Activated CD4-positive, alpha-beta T cell treated with anti-CD3 and anti-CD28 coated beads, Interleukin-2, amount 50 U/mL, for 1 hour (primary cell): ENCODE data around the gene REEP1.
"Not testable (repeated sequence)": the region's sequence is repeated elsewhere in the genome, so short reads cannot be mapped to it uniquely, and the experiment has no call there.

Experiments
- DNase-seq: peaks from one replicate; pipeline ENCODE4 v3.0.0-alpha.2; 2020

REEP1 gene

DNA sequence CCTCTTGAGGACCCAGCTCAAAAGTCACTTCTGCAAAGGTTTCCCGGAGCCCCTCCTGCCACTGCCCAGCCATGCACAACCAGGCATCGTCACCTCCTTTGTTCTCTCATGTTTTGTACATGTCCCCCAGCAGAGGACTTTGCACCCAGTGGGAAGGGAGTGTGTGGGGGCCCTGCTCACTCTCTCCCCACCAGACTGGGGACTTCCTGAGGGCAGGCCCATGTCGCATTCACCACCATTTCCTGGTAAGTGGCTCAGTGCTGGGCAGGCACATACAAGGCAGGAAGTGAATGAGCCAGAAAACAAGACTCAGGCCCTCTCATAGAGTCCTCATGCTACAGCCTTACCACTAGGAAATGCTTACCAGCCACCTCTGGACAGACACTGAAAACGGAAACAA is 119.3 kb downstream of the REEP1 start:
- DNase-seq, result no peak

DNA sequence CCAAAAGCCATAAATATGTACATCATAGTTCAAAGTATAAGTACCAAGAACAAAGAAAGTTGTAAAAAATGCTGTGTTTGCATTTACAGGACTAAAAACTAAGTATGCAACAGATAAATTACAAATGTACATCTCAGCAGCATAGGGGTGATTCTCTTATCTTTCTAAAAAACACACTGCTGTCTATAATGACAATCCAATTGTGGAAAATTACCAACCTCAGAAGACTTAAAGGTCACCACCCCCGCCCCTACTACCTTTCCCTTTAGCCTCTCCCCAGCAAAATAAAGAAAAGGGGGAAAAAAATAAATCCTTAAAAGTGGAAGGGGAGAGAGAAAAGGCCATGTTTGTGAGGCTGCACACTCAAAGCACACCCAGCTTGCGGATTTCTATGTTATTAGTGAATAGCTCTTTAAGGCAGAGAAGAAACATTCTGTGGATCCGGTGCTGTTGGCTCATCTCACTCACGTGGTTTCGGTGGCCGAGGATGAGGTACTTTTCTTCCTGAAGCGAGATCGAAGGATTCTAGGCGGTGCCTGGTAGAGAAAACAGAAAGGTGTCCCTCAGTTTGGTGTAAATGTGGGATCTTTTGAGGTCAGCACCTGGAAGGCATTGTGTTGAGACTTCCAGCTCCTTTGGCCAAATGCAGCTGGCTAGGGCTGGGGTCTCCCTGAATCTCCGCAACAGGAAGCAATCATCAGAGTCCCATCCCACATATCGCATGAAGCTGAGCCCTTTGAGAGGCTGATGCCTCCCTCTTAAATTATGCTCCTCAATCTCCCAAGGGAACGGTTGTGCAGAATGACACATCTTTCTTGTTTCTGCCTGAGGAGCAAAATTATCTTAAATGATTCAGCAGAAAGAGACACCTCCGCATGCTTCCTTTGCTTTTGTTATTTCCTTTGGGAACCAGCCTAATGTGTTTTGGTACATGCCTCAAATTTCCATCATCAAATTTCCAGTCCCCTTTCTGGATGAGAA is 120.6 kb downstream of the REEP1 start:
- DNase-seq, result no peak

DNA sequence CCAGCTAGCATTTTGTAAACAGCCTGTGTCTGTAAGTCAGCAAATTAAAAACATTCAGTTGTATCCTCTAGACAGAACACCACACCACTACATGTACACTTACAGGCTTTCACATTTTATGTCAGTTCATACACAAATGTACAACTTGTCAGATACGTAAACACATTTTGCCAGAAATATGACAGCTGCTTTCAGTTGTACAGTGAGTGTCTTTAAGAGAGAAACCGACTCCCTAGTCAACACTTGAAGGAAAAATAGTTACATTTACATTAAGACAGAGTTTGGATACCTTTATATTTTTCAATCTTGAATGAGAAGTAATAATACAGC is 123.0 kb downstream of the REEP1 start:
- DNase-seq, result no peak

DNA sequence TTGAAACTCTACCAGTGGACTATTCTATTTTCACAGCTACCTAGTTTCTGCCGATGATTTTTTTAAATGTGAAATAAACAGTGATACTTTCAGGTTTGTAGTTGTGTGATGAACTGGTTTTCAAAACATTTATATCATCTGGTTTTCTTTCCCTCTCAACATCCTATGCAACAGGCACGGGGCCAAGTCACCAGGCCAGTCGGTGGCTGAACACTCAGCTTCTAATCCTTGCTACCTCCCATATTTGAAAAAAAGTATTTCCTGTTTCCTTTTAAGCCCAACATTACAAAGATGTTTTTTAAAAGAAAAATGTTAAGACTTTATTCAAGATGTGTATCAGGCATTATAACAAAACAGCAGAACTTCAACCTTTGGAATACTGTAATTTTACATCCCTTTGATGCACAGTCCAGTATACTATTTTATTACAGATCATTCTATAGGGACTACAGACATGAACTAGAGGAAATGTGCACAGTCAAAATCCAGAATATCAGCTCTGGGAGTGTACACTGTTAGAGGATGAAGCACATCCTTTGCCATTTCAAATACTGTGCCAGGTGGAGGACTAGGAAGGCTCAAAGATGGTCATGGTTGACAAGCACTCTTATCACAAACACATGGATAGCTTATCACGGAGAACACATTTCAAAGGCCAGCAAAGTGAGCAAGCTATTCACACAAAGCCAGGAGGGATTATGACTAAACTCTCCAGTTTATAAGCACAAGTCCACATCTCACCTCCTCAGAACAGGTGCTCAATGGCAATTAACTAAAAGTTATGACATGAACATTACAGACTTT is 123.5 kb downstream of the REEP1 start:
- DNase-seq, result no peak

DNA sequence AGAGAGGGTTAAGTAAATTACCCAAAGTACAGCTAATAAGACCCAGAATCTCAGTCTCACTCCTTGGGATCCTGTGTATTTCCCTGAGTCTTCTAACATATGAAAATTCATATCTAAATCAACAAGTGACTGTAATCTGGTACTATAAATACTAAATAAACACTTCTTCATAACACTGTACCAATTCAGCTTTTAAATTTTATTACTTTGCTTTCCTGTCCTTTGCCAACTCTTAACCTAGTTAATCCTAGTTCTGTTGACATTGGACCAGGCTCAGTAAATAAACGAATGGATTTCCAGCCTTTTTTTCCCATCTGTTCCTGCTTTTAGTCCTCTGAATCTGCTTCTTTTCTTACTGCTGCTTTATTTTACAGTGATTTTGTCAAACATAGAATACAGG is 124.4 kb downstream of the REEP1 start:
- DNase-seq, result no peak

DNA sequence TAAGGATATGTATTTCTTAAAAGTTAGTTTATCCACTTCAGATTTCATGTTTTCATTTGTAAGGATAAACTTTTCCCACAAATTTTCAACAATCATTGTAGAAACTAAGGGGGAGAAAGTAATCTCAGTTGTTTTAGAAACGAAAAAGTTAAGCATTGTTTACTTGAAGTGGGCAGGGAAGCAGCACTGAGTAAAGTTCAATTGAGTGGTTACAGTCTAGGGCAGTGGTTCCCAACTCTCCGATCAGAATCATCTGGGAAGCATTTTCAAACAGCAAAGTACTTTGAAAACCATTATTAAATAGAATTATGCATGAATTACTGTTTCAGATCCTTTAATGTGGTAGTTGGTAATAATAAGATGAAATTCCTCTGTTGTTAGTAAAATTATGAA is 125.6 kb downstream of the REEP1 start:
- DNase-seq, result no peak

DNA sequence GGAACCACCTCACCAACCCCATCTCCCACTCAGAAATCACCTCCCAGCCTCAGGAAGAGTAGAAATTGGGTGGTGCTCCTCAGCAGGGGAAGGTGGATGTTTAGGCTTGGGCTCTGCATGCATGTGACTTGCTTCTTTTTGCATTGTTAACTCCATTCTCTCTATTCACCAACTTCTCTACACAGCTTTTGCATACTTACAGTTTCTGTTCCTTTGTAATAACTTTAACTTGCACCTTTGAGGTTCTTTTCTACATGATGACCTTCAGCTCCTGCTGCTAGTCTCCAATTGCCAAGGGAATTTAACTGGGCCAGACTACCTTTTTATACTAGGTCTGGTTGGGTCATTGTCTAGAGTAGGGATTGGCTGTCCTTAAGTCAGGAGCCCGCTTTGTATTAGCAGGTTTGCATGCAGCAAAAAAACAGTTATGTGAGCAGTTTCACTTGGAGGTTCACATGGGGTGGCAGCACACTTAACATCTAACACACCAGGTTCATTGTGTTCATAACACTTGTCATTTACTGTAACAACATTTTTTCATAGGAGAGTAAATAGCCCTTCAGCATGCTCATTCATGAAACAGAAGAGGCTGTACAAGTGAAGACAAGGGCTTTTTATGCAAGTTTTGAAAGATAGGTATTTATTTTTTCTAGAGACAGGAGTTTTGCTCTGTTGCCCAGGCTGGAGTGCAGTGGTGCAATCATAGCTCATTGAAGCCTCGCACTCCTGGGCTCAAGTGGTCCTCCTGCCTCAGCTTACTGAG is 126.2 kb downstream of the REEP1 start:
- no peak for DNase-seq

DNA sequence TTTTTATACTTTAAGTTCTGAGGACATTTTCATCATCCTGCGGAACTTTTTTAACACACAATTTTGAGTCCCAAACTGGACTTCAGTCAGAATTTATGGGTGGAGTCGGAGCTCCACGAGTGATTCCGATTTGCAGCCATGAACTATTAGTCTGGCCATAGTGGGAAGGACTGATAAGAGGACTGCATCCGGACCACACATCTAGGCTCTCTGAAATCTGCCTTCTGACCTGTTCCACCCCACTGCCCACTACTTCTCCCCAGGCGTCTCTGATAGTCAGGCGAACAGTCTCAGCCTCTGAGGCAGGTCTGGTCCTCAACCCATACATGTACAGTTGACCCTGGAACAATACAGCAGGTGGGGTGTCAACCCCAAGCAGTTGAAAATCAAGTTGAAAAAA is 133.0 kb downstream of the REEP1 start:
- DNase-seq, result no peak

DNA sequence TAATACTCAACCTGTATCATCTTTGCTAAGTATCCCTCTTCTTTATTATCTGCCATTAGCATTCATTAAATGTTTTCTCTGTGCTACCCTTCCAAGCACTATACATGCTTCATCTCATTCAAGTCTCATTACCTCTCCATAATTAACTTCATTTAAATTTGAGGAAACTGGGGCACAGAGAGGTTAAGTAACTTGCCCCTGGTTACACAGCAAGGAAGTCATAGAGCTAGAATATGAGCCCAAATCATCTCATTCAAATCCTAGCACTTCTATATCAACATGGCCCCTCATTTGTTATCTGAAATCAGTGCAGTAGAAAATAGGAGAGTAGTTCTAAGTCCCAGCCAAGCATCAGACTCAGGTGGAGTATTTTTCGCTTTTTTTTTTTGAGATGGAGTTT is 133.8 kb downstream of the REEP1 start:
- DNase-seq, result no peak

DNA sequence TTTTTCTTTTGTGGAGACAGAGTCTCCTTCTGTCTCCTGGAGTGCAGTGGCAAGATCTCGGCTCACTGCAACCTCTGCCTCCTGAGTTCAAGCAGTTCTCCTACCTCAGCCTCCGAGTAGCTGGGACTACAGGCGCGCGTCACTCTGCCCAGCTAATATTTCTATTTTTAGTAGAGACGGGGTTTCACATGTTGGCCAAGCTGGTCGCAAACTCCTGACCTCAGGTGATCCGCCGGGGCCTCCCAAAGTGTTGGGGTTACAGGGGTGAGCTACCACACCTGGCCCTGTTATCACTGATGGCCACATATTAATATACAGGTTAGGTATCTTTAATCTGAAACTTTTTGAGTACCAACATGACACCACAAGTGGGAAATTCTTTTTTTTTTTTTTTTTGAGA is 134.7 kb downstream of the REEP1 start:
- DNase-seq, result no peak

DNA sequence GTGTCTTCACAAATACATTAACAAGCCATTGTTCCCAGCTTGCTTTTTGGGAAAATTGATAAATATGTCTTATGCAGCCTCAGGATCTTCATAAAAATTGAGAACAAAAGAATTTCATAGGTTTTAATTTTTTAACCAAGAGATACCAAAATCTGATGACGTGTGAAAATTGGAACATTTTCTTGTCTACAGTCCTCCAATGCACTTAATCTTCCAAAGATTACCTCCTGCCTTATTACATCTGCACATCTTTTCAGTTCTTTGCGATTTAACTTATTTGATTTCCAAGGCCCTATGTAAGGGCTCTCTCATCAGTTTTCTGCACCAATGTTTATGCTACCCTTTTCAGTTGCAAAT is 135.1 kb downstream of the REEP1 start:
- no peak for DNase-seq

DNA sequence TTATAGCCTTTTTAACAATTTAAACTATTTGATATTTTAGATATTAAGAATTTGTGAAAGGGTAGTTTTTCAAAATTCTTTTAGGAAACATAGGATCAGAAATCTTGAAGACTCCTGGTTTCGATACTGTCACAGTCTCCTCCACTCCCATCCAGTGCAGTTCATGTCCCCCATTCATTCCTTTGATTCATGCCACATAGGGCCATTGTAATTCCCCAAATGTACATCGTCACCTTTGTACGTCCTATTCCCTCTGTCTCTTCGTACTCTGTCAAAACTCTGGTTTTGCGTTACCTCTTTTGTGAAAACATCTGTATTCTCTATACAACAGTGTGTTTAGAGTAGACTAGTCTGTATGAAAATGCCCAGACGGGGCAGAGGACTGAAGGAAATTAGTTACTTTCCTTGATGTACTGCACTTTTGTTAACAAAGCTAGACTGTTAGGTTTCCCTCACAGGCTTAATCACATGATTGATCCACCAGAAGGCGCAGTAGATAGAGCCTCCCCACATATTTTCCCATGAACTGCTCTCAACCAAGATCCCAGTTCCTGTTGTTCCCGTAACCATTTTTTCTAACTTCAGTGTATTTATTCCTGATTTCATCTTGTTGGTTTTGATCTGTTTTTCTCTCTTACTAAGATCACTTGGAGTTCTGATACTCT is 135.6 kb downstream of the REEP1 start:
- DNase-seq, result no peak

DNA sequence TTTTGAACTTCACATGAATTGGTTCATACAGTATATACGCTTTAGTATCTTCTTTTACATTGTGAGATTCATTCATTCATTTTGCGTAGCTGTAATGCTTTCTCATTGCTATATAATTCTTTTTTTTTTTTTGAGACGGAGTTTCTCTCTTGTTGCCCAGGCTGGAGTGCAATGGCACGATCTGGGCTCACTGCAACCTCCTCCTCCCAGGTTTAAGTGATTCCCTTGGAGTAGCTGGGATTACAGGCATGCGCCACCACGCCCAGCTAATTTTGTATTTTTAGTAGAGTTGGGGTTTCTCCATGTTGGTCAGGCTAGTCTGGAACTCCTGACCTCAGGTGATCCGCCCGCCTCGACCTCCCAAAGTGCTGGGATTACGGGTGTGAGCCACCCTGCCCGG is 136.9 kb downstream of the REEP1 start:
- DNase-seq, result not testable (repeated sequence)

DNA sequence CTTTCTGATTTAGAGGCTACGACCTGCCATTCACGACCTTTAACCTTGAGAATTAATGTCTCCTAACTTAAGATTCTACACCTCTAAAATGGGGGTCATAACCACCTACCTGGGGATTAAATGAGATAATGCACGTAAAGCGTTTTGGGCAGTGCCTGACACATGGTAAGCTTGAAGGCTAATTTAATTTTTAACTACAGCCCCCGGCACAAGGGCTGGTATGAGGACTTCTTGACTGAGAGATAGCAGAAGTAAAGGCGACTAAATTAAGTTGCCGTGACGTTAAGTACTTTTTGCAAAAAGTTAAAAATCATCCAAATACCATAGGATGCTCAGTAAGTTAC is 137.6 kb downstream of the REEP1 start:
- DNase-seq, result no peak

DNA sequence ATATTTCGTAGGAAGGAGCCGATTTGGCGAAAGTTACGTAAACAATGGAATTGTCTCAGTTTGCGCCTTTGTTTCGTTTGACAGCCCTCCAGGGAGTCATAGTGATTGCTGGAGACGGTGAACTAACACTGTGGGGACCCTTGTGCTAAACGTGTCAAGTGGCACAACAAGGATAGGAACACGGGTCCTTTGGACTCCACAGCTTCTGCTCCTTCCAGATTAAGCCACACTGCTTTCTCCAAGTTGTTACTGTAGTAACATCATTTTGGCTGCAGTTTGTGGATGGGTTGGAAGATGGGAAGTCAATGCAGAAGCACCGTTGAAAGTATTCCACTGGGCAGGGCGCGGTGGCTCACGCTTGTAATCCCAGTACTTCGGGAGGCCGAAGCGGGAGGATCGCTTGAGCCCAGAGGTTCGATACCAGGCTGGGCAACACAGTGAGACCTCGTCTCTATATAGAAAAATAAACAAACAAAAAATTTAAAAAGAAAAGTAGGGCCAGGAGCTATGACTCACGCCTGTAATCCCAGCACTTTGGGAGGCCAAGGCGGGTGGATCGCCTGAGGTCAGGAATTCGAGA is 141.5 kb downstream of the REEP1 start:
- no peak for DNase-seq

DNA sequence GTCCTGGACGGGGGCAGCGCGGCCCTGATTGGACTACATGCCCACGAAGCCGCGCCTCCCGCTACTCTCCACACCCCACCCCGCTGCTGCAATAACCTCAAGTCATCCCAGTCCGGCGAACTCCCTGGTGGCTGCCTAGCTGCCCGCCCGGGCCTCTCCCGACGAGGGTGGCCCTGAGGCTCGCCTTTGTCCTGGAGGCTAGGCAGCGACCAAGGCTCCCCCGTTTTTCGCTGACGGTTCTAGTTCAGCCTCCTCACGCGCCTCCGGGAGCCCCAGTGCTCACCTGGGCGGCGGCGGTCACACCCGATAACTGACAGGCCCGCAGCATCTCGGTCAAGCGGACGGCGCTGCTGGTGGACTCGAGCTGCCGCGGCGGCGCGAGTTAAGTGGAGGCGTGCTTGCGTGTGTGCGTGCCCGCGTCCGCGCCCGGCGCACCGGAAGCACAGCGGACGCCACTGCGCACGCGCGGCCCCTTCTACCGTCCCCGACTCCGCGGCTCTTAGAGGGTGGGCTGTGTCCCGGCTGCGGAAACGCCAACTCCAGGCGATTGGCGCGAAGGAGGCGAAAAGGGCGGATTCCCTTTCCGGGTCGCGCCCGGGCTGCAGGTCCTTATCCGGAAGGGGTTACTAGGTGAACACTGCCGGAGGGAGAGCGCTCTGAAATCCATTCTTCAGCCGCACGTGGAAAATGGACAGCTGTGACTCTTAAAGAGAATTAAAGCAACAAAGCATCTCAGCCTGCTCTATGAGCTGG is 142.2 kb downstream of the REEP1 start, which contains the start of gene IMMT:
TSS of gene IMMT (minus strand) at position 408 of the 753 bp plus-strand sequence. CDS start at position 328, 80 bp downstream.
- DNase-seq, result peak; percentile 89

DNA sequence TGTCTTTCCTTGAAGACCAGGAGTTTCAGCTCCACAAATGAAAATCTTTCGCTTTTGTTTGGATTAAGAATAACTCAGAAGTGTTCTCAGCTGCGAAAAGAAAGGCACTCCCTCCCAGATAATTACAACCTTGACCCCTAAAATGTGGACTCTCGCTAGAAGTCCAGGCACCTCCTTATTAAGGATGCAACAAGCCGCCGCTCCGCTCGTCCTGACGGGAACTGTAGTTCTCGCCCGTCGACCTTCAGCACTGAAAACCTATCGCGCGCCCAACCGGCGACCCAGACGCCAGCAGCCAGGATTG is 142.7 kb downstream of the REEP1 start:
- DNase-seq, result no peak

DNA sequence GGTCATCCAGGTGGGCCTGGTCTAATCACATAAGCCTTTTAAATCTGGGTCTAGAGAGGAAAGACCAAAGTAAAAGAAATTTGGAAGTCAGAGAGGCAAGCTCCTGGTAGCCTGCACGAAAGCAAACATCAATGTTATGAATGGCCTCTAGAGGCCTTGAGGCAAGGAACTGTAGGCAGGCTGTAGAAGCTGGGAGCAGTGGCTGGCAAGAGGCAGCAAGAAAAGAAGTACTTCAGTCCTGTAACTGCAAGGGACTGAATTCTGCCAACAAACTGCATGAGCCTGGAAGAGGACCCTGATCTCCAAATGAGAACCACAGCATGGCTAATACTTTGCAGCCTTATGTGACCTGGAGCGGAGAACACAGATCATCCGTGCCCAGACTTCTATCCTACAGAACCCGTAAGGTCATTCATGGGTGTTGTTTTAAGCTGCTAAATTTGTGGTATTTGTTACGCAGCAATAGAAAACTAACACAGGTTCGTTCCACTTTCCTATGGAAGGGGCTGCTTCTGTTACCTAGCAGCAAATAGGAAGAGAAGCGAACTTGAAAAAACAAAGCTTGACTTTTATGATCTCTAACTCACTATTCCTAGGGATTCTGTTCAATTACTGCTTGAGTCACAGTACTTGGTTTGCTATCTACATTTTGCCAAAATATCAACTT is 143.4 kb downstream of the REEP1 start:
- DNase-seq, result no peak

DNA sequence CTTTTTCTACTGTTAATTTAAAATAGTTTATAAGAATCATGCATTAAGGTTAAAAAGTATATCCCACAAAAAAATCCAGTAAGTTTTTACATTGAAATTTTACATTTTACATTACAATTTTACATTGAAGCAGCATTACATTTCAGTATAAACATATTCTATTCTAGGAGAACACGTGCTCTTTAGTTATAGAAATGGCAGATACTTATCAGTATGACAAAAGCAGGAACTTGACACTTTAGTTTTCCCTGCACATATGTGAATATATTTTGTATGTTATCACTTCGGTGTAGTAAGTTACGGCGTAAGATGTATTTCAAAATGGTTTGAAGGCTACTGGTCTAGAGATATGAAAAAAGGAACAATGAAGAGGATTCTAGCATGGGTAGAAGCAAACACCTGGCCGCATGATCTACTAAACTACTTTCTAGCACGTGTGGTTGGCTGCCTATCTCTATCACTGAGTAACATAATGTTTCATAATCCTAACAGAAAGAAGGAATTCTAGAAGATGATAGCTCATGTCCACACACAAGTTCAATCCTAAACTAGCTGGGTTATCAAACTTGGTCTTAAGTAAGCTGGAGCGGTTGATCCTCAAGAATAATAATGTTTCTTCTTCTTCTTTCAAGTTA is 147.5 kb downstream of the REEP1 start:
- no peak for DNase-seq

DNA sequence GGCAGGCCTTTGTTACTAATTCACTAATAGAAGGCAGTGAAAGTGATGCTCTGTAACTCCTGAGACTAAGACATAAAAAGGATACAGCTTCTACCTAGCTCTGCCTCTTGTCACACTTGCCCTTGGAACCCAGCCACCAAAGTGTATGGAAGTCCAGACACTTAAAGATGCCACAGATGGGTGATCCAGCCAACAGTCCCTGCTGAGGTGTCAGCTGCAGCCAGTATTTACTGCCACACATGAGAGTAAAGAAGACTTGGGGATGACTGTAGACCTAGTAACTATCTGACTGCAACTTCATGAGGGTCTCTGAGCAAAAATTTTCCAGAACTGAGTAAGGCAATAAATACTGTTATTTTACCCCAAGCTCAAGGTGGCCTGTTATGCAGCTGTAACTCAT is 151.0 kb downstream of the REEP1 start:
- DNase-seq, result no peak
